Inflammatory macrophage (primary cell): Measurements from ENCODE around the gene ARHGAP25.

Experiments used
- DNase-seq, 2 donors: peaks; one replicate each; pipeline ENCODE4 v3.0.0-alpha.2; 2020 to 2022

The ARHGAP25 gene

GRCh38 chr2:68720665-68721064 is 13.9 kb upstream of the ARHGAP25 start:
- DNase-seq, result no peak

- DNase-seq, result peak in 1 of 2 donors; percentile 55
Observed at GRCh38 chr2:68721482-68722101, 13.0 kb upstream of the ARHGAP25 start.

GRCh38 chr2:68722712-68723111 is 11.9 kb upstream of the ARHGAP25 start:
- DNase-seq, result no peak

GRCh38 chr2:68723181-68723580 is 11.4 kb upstream of the ARHGAP25 start:
- no peak for DNase-seq

- DNase-seq, result no peak
Observed at GRCh38 chr2:68726100-68726499, 8.5 kb upstream of the ARHGAP25 start.

GRCh38 chr2:68726608-68727367 is 7.8 kb upstream of the ARHGAP25 start:
- DNase-seq, result peak in 1 of 2 donors; percentile 24

- no peak for DNase-seq
Observed at GRCh38 chr2:68727683-68728375, 6.8 kb upstream of the ARHGAP25 start.

- DNase-seq, result peak in 1 of 2 donors; percentile 33
Observed at GRCh38 chr2:68730828-68731227, 3.8 kb upstream of the ARHGAP25 start.

GRCh38 chr2:68732036-68732932 is 2.3 kb upstream of the ARHGAP25 start:
- DNase-seq, result peak; percentile 78 to 81

- no peak for DNase-seq
Observed at GRCh38 chr2:68733365-68733764, 1.2 kb upstream of the ARHGAP25 start.

- DNase-seq, result peak; percentile 2 to 36
Observed at GRCh38 chr2:68734176-68734575, 435 bp upstream of the ARHGAP25 start.

GRCh38 chr2:68736086-68736485 is 1.5 kb downstream of the ARHGAP25 start:
- DNase-seq, result peak in 1 of 2 donors; percentile 6

- peak; percentile 59 to 62 for DNase-seq
Observed at GRCh38 chr2:68737711-68738110, 3.1 kb downstream of the ARHGAP25 start.

- peak in 1 of 2 donors; percentile 31 for DNase-seq
Observed at GRCh38 chr2:68738906-68739594, 4.4 kb downstream of the ARHGAP25 start.

- no peak for DNase-seq
Observed at GRCh38 chr2:68739595-68740399, 5.2 kb downstream of the ARHGAP25 start.

- DNase-seq, result peak; percentile 30 to 32
Observed at GRCh38 chr2:68740400-68740914, 5.8 kb downstream of the ARHGAP25 start.

- DNase-seq, result peak; percentile 70 to 71
Observed at GRCh38 chr2:68741238-68741637, 6.6 kb downstream of the ARHGAP25 start.

GRCh38 chr2:68741805-68742306 is 7.2 kb downstream of the ARHGAP25 start:
- DNase-seq, result peak; percentile 35 to 42

- DNase-seq, result peak; percentile 72 to 86
Observed at GRCh38 chr2:68742626-68743415, 8.2 kb downstream of the ARHGAP25 start.

GRCh38 chr2:68743531-68743930 is 8.9 kb downstream of the ARHGAP25 start:
- DNase-seq, result no peak
